Testis (tissue), 3 donors: ENCODE results near the gene FRS2. TPM values are rescaled to one million over a fixed set of nuclear protein-coding genes. Genes with fewer than 3 reads are reported as not detected.

Experiments used
- DNase-seq: peaks from one replicate; pipeline ENCODE4 v3.0.0-alpha.2; 2019
- H3K27ac ChIP-seq, 2 donors: fragments of 200-600 bp; sonication (generic); one replicate each; pipeline ENCODE4 v1.5.1; 2019
- H3K27me3 ChIP-seq: fragments of 200-600 bp; sonication (generic); one replicate; pipeline ENCODE4 v1.5.1; 2019
- H3K36me3 ChIP-seq: fragments of 200-600 bp; sonication (generic); one replicate; pipeline ENCODE4 v1.5.1; 2017; ENCODE audit warnings: low read depth; ENCODE audit errors: missing control alignments
- H3K4me1 ChIP-seq: fragments of 200-600 bp; sonication (generic); one replicate; pipeline ENCODE4 v1.5.1; 2019
- H3K4me3 ChIP-seq, 2 donors: fragments of 200-600 bp; sonication (generic); one replicate each; pipeline ENCODE4 v1.5.1; 2017 to 2019
- H3K9me3 ChIP-seq: fragments of 200-600 bp; sonication (generic); one replicate; pipeline ENCODE4 v1.5.1; 2017
- CTCF ChIP-seq, 3 experiments: fragments of 450-650 bp in 2 of 3; fragments of 200-600 bp in 1 of 3; sonication (generic) in 1 of 3; IDR thresholded peaks; one replicate each; pipeline ENCODE4 v1.5.1; 2016 to 2019; ENCODE audit warnings: antibody characterized with exemption in 3 of 3, mild to moderate bottlenecking in 2 of 3, moderate library complexity in 1 of 3
- POLR2A ChIP-seq: fragments of 450-650 bp; IDR thresholded peaks from one replicate; pipeline ENCODE4 v1.6.1; 2017; ENCODE audit warnings: antibody characterized with exemption, mild to moderate bottlenecking, moderate library complexity
- WGBS, 2 donors: methylation state at CpG; one replicate each; pipeline ENCODE4 v1.1.5; 2018; 5-methylcytosine and 5-hydroxymethylcytosine counted together
- intact Hi-C: fragments of 100-400 bp; cut with DNase I; formaldehyde crosslinking; loops from one replicate; pipeline ENCODE4 v1.15.1; 2023; ENCODE audit warnings: low total_unique reads
- polyA plus RNA-seq: library from polyadenylated mRNA; stranded (reverse); fragments of 350-450 nt; fragmentation: Illumina TruSeq; extraction: RNeasy Lipid Tissue Mini Kit (QIAGEN cat#74804); gene quantifications from one replicate; pipeline ENCODE4 v1.2.3, GENCODE V29; 2014; ENCODE audit warnings: low read depth, low replicate concordance; ENCODE audit not compliant: insufficient read depth
- total RNA-seq, 2 donors: library from RNA; depleted of rRNA; stranded (reverse); fragments of >200 nt; gene quantifications; one replicate each; pipeline ENCODE4 v1.2.3, GENCODE V29; 2016

The FRS2 gene
- total and polyA plus RNA-seq, 3 donors from 2014 or later = 21.6 to 47.8 (median 38.3) TPM

GRCh38 chr12:69480698-69481097, 10.5 kb downstream of the FRS2 start:
- WGBS, 2 donors = 87 to 92% methylated on average over 4 of the region's 4 CpGs

DNA sequence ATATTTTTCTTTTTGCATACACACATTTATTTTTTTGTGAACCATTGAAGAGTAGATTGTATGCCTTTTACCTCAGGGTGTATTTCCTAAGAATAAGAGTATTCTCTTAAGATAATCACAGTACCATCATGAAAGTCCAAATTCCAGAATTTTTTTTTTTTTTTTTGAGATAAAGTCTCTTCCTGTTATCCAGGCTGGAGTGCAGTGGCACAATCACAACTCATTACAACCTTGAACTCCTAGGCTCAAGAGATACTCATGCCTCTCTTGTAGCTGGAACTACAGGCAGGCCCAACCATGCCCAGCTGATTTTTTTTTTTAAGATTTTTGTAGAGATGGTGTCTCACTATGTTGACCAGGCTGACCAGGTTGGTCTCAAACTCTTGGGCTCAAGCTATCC, 10.9 kb downstream of the FRS2 start:
- no peaks in the 10 kb centered on the region for H3K9me3 ChIP-seq
- DNase-seq = no peak
- intact Hi-C loops = no loop called here
- no peaks in the 10 kb centered on the region for H3K36me3 ChIP-seq
- H3K27me3 ChIP-seq = no peaks in the 10 kb centered on the region
- H3K4me1 ChIP-seq = peaks cover 3% of the 10 kb centered on the region
- H3K27ac ChIP-seq = no peak overlapping the region
- no peak for TF ChIP-seq POLR2A
- no peak for TF ChIP-seq CTCF (IDR thresholded peaks at IDR 0.05)
- H3K4me3 ChIP-seq = no peak overlapping the region

More at GRCh38 chr12:69480698-69481097, 10.5 kb downstream of the FRS2 start:
- Histone ChIP-seq H3K27me3 (no peaks in the 10 kb centered on the region), H3K4me3 (no peak overlapping the region), H3K4me1 (peaks cover 6% of the 10 kb centered on the region), H3K27ac (no peak overlapping the region), H3K36me3 (no peaks in the 10 kb centered on the region), H3K9me3 (no peaks in the 10 kb centered on the region)
- no peak for DNase-seq
- intact Hi-C loops = no loop called here
- no peak for TF ChIP-seq CTCF (IDR thresholded peaks at IDR 0.05)
- TF ChIP-seq POLR2A = no peak

GRCh38 chr12:69483700-69484099, 13.5 kb downstream of the FRS2 start:
- no peak overlapping the region for H3K27ac ChIP-seq
- no peaks in the 10 kb centered on the region for H3K36me3 ChIP-seq
- DNase-seq = no peak
- no peaks in the 10 kb centered on the region for H3K4me1 ChIP-seq
- H3K9me3 ChIP-seq = no peaks in the 10 kb centered on the region
- intact Hi-C loops = no loop called here
- 85 to 96% methylated on average over 1 of the region's 1 CpG for WGBS, 2 donors
- no peak for TF ChIP-seq CTCF (IDR thresholded peaks at IDR 0.05)
- no peak for TF ChIP-seq POLR2A
- no peaks in the 10 kb centered on the region for H3K27me3 ChIP-seq
- no peak overlapping the region for H3K4me3 ChIP-seq

DNA sequence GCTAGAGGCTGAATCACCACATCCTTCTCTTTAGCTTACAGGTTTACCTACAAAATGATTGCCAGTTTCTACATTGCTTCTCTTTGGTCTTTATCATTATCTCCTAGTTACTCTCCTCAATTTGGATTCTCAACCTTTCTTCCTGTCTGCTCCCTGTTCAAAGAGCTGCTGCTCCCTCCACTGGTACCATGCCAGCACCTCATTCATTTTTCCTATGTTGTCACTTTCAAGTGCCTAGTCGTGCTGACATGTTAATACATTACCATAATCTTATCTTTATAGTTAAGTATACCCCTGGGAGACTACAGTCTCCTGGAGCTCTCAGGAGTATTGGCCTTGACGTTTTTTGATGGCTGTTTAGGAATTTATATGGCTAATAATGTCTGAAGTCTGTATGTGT, 14.2 kb downstream of the FRS2 start:
- WGBS, 2 donors = 28 to 31% methylated on average over 2 of the region's 2 CpGs
- TF ChIP-seq CTCF (IDR thresholded peaks at IDR 0.05) (no peak), POLR2A (no peak)
- H3K36me3 ChIP-seq = no peaks in the 10 kb centered on the region
- no peak overlapping the region for H3K4me3 ChIP-seq
- H3K9me3 ChIP-seq = no peaks in the 10 kb centered on the region
- no peaks in the 10 kb centered on the region for H3K27me3 ChIP-seq
- no peak overlapping the region for H3K27ac ChIP-seq
- intact Hi-C loops = no loop called here
- DNase-seq = no peak
- H3K4me1 ChIP-seq = no peaks in the 10 kb centered on the region

GRCh38 chr12:69490920-69491643, 20.9 kb downstream of the FRS2 start:
- intact Hi-C loops = no loop called here
- Histone ChIP-seq H3K27ac (no peak overlapping the region), H3K27me3 (no peaks in the 10 kb centered on the region), H3K36me3 (no peaks in the 10 kb centered on the region), H3K9me3 (no peaks in the 10 kb centered on the region), H3K4me3 (no peak overlapping the region), H3K4me1 (no peaks in the 10 kb centered on the region)
- WGBS, 2 donors = 86 to 93% methylated on average over 14 of the region's 14 CpGs
- no peak for DNase-seq
- no peak for TF ChIP-seq POLR2A
- TF ChIP-seq CTCF (IDR thresholded peaks at IDR 0.05) = no peak
